ENCODE data around the gene BPGM. TPM values are rescaled to one million over a fixed set of nuclear protein-coding genes. Genes with fewer than 3 reads are reported as not detected.

BPGM gene
- total RNA-seq, 1 donor from 2014 or later: 9.1 TPM

DNA sequence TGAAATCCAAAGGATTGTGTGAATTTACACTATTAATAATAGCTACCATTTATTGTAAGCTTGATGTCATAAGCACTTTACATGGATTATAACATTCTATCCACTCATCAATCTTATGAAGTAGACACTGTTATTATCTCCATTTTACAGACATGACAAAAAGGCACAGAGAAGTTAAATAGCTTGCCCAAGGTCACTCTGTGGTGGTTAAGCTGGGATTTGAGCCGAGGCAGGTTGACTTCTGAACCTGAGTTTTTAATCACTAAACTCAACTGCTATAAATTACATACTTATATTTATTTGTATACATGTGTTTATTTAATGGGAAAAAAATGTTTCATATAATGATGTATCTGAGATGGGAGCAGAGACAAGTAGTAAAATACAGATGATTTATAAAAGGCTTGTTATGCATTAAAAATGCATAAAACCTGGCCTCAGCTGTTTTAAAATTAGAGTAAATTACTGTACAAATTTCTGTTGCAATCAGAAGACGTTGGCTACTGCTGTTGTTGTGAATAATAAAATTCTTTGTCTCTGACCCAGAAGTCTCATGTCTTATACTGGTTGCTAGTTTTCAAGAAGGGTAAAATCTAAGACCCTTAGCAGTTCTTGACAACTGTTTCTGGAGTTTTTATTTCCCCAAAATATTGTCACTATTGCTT, 71.7 kb downstream of the BPGM start:
- intact Hi-C loops (cut with DNase I): no loop called here
- DNase-seq (ENCODE audit: extremely low spot score in 2 of 2): no peak
- Histone ChIP-seq H3K4me1 (peaks cover 15% of the 10 kb centered on the region), H3K27ac (no peak overlapping the region), H3K4me3 (no peak overlapping the region), H3K9me3 (no peaks in the 10 kb centered on the region), H3K36me3 (no peaks in the 10 kb centered on the region), H3K27me3 (no peaks in the 10 kb centered on the region)
- TF ChIP-seq, protein P1, sequence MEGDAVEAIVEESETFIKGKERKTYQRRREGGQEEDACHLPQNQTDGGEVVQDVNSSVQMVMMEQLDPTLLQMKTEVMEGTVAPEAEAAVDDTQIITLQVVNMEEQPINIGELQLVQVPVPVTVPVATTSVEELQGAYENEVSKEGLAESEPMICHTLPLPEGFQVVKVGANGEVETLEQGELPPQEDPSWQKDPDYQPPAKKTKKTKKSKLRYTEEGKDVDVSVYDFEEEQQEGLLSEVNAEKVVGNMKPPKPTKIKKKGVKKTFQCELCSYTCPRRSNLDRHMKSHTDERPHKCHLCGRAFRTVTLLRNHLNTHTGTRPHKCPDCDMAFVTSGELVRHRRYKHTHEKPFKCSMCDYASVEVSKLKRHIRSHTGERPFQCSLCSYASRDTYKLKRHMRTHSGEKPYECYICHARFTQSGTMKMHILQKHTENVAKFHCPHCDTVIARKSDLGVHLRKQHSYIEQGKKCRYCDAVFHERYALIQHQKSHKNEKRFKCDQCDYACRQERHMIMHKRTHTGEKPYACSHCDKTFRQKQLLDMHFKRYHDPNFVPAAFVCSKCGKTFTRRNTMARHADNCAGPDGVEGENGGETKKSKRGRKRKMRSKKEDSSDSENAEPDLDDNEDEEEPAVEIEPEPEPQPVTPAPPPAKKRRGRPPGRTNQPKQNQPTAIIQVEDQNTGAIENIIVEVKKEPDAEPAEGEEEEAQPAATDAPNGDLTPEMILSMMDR (IDR thresholded peaks at IDR 0.05): no peak
- no peak for TF ChIP-seq POLR2AphosphoS5 (IDR thresholded peaks at IDR 0.05; ENCODE audit: insufficient read depth in 1 of 2, low read depth in 1 of 2)
- no peak for TF ChIP-seq POLR2A (IDR thresholded peaks at IDR 0.05)

DNA sequence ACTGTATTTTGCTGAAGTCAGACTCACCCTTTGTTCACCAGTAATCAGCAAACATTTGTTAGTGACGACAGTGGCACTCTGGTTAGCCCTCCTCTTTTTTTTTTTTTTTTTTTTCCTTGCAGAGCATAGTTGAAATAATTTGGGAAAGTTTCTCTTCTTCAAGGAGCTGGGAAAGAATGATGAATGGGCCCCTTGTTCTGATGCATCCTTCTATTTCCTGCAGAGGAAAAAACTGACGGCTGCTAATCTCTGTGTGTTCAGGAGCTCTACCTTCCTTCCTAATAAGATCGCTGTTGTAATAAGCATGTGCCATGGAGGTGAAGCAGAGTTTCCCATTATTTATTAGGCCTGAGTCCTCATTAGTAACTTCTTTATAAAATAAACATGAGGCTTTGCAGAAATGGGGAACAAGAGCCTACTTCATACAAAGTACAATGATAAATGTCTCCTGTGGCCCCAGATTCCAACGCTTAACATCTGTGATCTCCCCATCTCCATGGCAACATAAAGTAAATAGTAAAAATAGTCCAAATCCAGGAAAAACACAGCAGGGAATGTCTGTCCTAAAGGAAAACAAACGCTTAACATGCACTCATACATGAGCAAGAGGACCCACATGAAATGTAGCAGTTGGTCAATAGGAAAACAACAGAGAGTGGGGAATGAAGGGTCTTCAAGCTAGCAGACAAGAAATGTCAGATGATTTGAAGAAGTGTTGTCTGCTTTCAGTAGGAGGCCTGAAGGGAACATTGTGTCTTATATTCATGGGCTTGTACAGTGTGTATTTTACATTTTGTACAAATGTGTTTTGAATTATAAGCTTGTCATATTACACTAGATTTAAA, 73.7 kb downstream of the BPGM start:
- Histone ChIP-seq H3K27ac (peak overlapping the region; percentile 56), H3K36me3 (no peaks in the 10 kb centered on the region), H3K4me1 (peaks cover 15% of the 10 kb centered on the region), H3K4me3 (no peak overlapping the region), H3K27me3 (no peaks in the 10 kb centered on the region), H3K9me3 (no peaks in the 10 kb centered on the region)
- intact Hi-C loops (cut with DNase I): no loop called here
- no peak for DNase-seq (ENCODE audit: extremely low spot score in 2 of 2)
- TF ChIP-seq POLR2AphosphoS5 (IDR thresholded peaks at IDR 0.05; ENCODE audit: insufficient read depth in 1 of 2, low read depth in 1 of 2) (no peak), POLR2A (IDR thresholded peaks at IDR 0.05) (no peak)
- TF ChIP-seq, protein P1 (IDR thresholded peaks at IDR 0.05): no peak

DNA sequence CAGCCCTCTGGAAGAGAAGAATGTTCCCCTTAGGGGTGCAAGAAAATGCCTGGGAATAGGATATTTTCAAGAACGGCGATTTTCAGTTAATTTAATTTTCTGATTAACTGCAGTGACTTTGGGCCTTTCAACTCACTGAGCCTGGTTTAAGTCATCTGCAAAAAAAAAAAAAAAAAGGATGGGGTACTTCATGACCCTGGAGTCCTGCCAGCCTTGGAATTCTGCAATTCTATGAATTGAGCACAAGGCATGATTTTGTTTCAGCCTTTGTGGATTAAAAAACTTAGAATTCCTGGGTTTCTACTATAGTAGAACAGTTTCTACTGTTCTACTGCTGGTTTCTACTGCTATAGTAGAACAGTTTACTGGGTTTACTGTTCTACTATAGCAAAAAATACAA, 74.5 kb downstream of the BPGM start:
- no peaks in the 10 kb centered on the region for H3K36me3 ChIP-seq
- peak overlapping the region; percentile 56 for H3K27ac ChIP-seq
- intact Hi-C loops (cut with DNase I): no loop called here
- H3K4me3 ChIP-seq: no peak overlapping the region
- no peak for DNase-seq (ENCODE audit: extremely low spot score in 2 of 2)
- H3K4me1 ChIP-seq: peaks cover 15% of the 10 kb centered on the region
- H3K9me3 ChIP-seq: no peaks in the 10 kb centered on the region
- TF ChIP-seq POLR2A (IDR thresholded peaks at IDR 0.05) (no peak), POLR2AphosphoS5 (IDR thresholded peaks at IDR 0.05; ENCODE audit: insufficient read depth in 1 of 2, low read depth in 1 of 2) (no peak)
- TF ChIP-seq, protein P1 (IDR thresholded peaks at IDR 0.05): no peak
- H3K27me3 ChIP-seq: no peaks in the 10 kb centered on the region

DNA sequence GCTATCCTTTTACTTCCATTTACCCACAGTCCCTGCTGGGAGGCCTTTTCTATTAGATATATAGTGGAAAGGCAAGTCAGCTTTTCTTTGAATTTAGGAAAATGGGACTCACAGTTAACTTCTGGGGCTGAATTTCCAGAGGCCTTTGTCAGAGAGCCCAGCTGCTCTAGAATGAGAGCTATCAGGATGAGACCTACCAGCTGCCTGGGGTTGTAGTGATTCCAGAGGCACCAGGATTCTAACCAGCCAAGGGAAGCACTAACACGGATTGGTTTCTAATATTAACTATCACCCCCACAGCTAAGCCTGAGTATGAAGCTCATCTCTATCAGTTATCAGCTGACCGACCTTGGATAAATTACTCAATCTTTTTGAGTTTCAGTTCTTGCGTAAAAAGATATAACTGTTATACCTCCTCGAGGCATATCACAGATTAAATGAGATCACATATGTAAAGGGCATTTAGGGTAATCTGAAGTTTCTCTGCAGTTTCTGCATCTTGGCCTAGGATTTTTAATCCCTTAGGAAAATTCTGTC, 76.2 kb downstream of the BPGM start:
- Histone ChIP-seq H3K9me3 (no peaks in the 10 kb centered on the region), H3K4me3 (no peak overlapping the region), H3K4me1 (peaks cover 22% of the 10 kb centered on the region), H3K36me3 (no peaks in the 10 kb centered on the region), H3K27me3 (no peaks in the 10 kb centered on the region), H3K27ac (peak overlapping the region; percentile 16)
- DNase-seq (ENCODE audit: extremely low spot score in 2 of 2): no peak
- intact Hi-C loops (cut with DNase I): no loop called here
- TF ChIP-seq POLR2AphosphoS5 (IDR thresholded peaks at IDR 0.05; ENCODE audit: insufficient read depth in 1 of 2, low read depth in 1 of 2) (no peak), POLR2A (IDR thresholded peaks at IDR 0.05) (no peak)

DNA sequence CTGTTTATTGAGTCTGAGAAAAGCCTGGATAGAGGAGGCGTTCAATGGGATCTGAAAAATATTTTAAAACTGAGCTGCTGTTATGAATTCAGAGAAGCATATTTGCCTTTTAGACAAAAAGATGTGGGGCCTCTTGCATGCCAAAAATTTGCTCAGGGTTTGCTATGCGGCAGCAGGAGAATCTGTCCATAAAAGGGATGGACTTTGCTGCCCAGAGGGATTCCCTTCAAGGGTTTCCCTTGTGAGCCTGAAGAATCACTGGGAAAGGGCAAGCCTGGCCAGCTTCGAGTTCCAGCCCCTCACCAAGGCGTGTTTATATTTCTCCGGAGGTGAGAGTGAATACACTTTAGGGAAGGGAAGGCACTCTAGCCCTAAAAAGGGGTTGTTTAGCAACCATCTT, 77.2 kb downstream of the BPGM start:
- Histone ChIP-seq H3K4me3 (no peak overlapping the region), H3K27ac (no peak overlapping the region), H3K27me3 (no peaks in the 10 kb centered on the region), H3K4me1 (peaks cover 22% of the 10 kb centered on the region), H3K9me3 (no peaks in the 10 kb centered on the region), H3K36me3 (no peaks in the 10 kb centered on the region)
- intact Hi-C loops (cut with DNase I): no loop called here
- no peak for DNase-seq (ENCODE audit: extremely low spot score in 2 of 2)
- TF ChIP-seq, protein P1 (IDR thresholded peaks at IDR 0.05): no peak
- no peak for TF ChIP-seq POLR2AphosphoS5 (IDR thresholded peaks at IDR 0.05; ENCODE audit: insufficient read depth in 1 of 2, low read depth in 1 of 2)
